Measurements from ENCODE around the gene BRSK2.

DNA sequence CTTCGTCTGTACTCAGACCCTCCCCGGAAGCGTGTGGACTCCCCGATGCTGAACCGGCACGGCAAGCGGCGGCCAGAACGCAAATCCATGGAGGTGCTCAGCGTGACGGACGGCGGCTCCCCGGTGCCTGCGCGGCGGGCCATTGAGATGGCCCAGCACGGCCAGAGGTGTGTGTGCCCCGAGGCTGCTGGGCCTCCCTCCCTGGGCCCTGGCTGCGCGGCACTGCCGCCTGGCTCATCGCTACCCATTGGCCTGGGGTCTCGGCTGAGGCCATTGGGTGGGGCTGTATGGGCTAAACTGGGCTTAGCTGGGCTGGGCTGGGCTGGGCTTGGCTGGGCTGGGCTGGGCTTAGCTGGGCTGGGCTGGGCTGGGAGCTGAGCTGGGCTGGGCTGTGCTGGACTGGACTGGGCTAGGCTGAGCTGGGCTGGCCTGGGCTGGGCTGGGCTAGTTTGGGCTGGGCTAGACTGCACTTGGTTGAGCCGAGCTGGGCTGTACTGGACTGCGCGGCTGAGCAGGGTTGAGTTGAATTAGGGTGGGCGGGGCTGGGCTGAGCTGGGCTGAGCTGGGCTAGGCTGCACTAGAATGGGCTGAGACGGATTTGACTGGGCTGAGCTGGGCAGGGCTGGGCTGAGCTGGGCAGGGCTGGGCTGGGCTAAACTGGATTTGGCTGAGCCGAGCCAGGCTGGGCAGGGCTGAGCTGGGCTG is 56.2 kb downstream of the BRSK2 start:
- TF ChIP-seq, protein P1, sequence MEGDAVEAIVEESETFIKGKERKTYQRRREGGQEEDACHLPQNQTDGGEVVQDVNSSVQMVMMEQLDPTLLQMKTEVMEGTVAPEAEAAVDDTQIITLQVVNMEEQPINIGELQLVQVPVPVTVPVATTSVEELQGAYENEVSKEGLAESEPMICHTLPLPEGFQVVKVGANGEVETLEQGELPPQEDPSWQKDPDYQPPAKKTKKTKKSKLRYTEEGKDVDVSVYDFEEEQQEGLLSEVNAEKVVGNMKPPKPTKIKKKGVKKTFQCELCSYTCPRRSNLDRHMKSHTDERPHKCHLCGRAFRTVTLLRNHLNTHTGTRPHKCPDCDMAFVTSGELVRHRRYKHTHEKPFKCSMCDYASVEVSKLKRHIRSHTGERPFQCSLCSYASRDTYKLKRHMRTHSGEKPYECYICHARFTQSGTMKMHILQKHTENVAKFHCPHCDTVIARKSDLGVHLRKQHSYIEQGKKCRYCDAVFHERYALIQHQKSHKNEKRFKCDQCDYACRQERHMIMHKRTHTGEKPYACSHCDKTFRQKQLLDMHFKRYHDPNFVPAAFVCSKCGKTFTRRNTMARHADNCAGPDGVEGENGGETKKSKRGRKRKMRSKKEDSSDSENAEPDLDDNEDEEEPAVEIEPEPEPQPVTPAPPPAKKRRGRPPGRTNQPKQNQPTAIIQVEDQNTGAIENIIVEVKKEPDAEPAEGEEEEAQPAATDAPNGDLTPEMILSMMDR (IDR thresholded peaks at IDR 0.05; ENCODE audit: poor library complexity): no peak
- no peak for TF ChIP-seq EZH2 (IDR thresholded peaks at IDR 0.05; ENCODE audit: borderline replicate concordance)
